Activated B cell treated with CpG ODN at 0.5 μM for 24 hours (primary cell): ENCODE measurements around the gene CXCR3. TPM values are rescaled to one million over a fixed set of nuclear protein-coding genes. Genes with fewer than 3 reads are reported as not detected.

ENCODE experiments used
- ATAC-seq: fragments of 200-7000 bp; cut with Tn5 transposase; one replicate; pipeline ENCODE4 v1.10.0; 2021; ENCODE audit warnings: low read depth, mild to moderate bottlenecking, moderate library complexity
- CTCF ChIA-PET: fragments of 350-600 bp; sonication (Branson Sonifier 250); formaldehyde crosslinking; loops from one replicate; lab custom pipeline; 2021; ENCODE audit warnings: antibody characterized with exemption; lab: Charles Lee
- POLR2A ChIA-PET: fragments of 350-600 bp; sonication (Branson Sonifier 250); formaldehyde crosslinking; loops from one replicate; lab custom pipeline; 2021; ENCODE audit warnings: antibody characterized with exemption; lab: Charles Lee
- DNase-seq: peaks from one replicate; pipeline ENCODE4 v3.0.0; 2022
- H3K27ac Mint-ChIP-seq: one replicate; pipeline ENCODE4 v1.8.0; 2020; ENCODE audit warnings: mixed read lengths
- H3K27me3 Mint-ChIP-seq: one replicate; pipeline ENCODE4 v1.8.0; 2021; ENCODE audit warnings: mixed read lengths
- H3K36me3 Mint-ChIP-seq: one replicate; pipeline ENCODE4 v1.8.0; 2021; ENCODE audit warnings: low read depth, mixed read lengths
- H3K4me1 Mint-ChIP-seq: one replicate; pipeline ENCODE4 v1.8.0; 2021; ENCODE audit warnings: mixed read lengths
- H3K4me3 Mint-ChIP-seq: one replicate; pipeline ENCODE4 v1.8.0; 2020; ENCODE audit warnings: mild to moderate bottlenecking, mixed read lengths
- H3K9me3 Mint-ChIP-seq: one replicate; pipeline ENCODE4 v1.8.0; 2020; ENCODE audit warnings: mixed read lengths
- CTCF ChIP-seq: fragments of 200-600 bp; IDR thresholded peaks from one replicate; pipeline ENCODE4 v1.8.0; 2022; ENCODE audit warnings: antibody characterized with exemption, mild to moderate bottlenecking
- intact Hi-C: fragments of 100-400 bp; cut with micrococcal nuclease; formaldehyde crosslinking; loops from one replicate; pipeline ENCODE4 v1.15.1; 2024
- total RNA-seq: library from RNA; stranded (reverse); gene quantifications from 2 replicates; pipeline ENCODE4 v1.2.3, GENCODE V29; 2022

CXCR3 gene
- total RNA-seq, 1 donor from 2014 or later, result 5.4 TPM

GRCh38 chrX:71629467-71629866 lies 11.2 kb upstream of the CXCR3 start:
- DNase-seq (no peak), ATAC-seq (peak; percentile 90)
- Mint-ChIP-seq H3K36me3 (no peaks in the 10 kb centered on the region), H3K4me3 (peak overlapping the region; percentile 52), H3K9me3 (no peaks in the 10 kb centered on the region), H3K27ac (peak overlapping the region; percentile 72), H3K27me3 (no peaks in the 10 kb centered on the region), H3K4me1 (peaks cover 31% of the 10 kb centered on the region)
- TF ChIP-seq CTCF, result no peak
- ChIA-PET CTCF (no interaction called here), POLR2A (interaction anchor here (1.3 to 1.8 kb wide), 2 partner anchors 10 to 12 kb away, joined by 3 to 14 read pairs; partner anchors contain the start of gene CXCR3)
- intact Hi-C loops, result loop anchor here (1.0 kb wide), 1 partner anchor 10 kb away; no protein-coding TSS in a partner anchor

GRCh38 chrX:71627588-71628404 lies 9.5 kb upstream of the CXCR3 start:
- Mint-ChIP-seq H3K27ac (no peak overlapping the region), H3K27me3 (no peaks in the 10 kb centered on the region), H3K4me1 (peaks cover 43% of the 10 kb centered on the region), H3K9me3 (no peaks in the 10 kb centered on the region), H3K36me3 (no peaks in the 10 kb centered on the region), H3K4me3 (no peak overlapping the region)
- intact Hi-C loops, result no loop called here
- no peak for TF ChIP-seq CTCF
- ChIA-PET POLR2A (interaction anchor here (0.6 kb wide), 1 partner anchor 69 kb away, joined by 4 read pairs; no protein-coding TSS in a partner anchor), CTCF (no interaction called here)
- DNase-seq (no peak), ATAC-seq (no peak)

GRCh38 chrX:71626576-71626975 lies 8.3 kb upstream of the CXCR3 start:
- no peaks in the 10 kb centered on the region for H3K27me3 Mint-ChIP-seq
- H3K4me1 Mint-ChIP-seq, result peaks cover 53% of the 10 kb centered on the region
- no peak for TF ChIP-seq CTCF
- H3K27ac Mint-ChIP-seq, result no peak overlapping the region
- ChIA-PET CTCF (no interaction called here), POLR2A (no interaction called here)
- H3K9me3 Mint-ChIP-seq, result no peaks in the 10 kb centered on the region
- intact Hi-C loops, result no loop called here
- no peaks in the 10 kb centered on the region for H3K36me3 Mint-ChIP-seq
- ATAC-seq, result no peak
- DNase-seq, result no peak
- H3K4me3 Mint-ChIP-seq, result no peak overlapping the region

- ChIA-PET POLR2A (no interaction called here), CTCF (no interaction called here)
- no peak for TF ChIP-seq CTCF
- Mint-ChIP-seq H3K9me3 (no peaks in the 10 kb centered on the region), H3K27me3 (no peaks in the 10 kb centered on the region), H3K27ac (no peak overlapping the region), H3K4me3 (no peak overlapping the region), H3K4me1 (peaks cover 55% of the 10 kb centered on the region), H3K36me3 (no peaks in the 10 kb centered on the region)
- intact Hi-C loops, result no loop called here
- ATAC-seq (no peak), DNase-seq (no peak)
Measured at GRCh38 chrX:71625471-71625870, 7.2 kb upstream of the CXCR3 start.

- intact Hi-C loops, result no loop called here
- CTCF ChIA-PET, result no interaction called here
Measured at GRCh38 chrX:71623714-71624113, 5.4 kb upstream of the CXCR3 start.

More at GRCh38 chrX:71623714-71624113, 5.4 kb upstream of the CXCR3 start:
- no peak for ATAC-seq
- no peak for TF ChIP-seq CTCF
- Mint-ChIP-seq H3K4me1 (peaks cover 55% of the 10 kb centered on the region), H3K36me3 (no peaks in the 10 kb centered on the region), H3K4me3 (peak overlapping the region; percentile 38), H3K27me3 (no peaks in the 10 kb centered on the region), H3K9me3 (no peaks in the 10 kb centered on the region), H3K27ac (peak overlapping the region; percentile 66)
- DNase-seq, result no peak
- POLR2A ChIA-PET, result interaction anchor here (0.6 to 1.5 kb wide), 3 partner anchors 9 to 82 kb away, joined by 3 to 4 read pairs (median 3); no protein-coding TSS in a partner anchor
